CD4-positive, alpha-beta T cell treated with Interleukin-1 beta for 1 hour (primary cell): Measurements from ENCODE around the gene SOX12.
"Not testable (repeated sequence)": the region's sequence is repeated elsewhere in the genome, so short reads cannot be mapped to it uniquely, and the experiment has no call there.

Experiments used
- DNase-seq, 2 donors: peaks; one replicate each; pipeline ENCODE4 v3.0.0-alpha.2; 2020 to 2022

The SOX12 gene

DNA sequence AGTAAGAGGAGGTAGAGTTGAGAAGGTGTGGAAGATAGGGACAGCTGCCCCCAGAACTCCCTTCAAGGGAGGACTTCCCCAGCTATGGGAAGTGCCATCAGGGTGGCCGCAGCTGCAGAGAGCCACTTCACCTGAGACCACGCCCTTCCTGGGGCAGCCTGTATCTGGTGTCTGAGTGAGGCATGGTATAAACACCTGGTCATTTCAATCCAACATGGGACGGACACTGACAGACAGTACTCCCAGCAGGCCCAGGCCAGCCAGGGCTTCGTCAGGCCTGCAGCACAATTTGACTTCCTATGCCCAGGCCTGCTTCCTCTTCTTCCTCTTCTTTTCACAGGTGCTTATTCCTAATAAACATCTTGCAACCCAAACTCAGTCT lies 4.5 kb downstream of the SOX12 start:
- DNase-seq: no peak

DNA sequence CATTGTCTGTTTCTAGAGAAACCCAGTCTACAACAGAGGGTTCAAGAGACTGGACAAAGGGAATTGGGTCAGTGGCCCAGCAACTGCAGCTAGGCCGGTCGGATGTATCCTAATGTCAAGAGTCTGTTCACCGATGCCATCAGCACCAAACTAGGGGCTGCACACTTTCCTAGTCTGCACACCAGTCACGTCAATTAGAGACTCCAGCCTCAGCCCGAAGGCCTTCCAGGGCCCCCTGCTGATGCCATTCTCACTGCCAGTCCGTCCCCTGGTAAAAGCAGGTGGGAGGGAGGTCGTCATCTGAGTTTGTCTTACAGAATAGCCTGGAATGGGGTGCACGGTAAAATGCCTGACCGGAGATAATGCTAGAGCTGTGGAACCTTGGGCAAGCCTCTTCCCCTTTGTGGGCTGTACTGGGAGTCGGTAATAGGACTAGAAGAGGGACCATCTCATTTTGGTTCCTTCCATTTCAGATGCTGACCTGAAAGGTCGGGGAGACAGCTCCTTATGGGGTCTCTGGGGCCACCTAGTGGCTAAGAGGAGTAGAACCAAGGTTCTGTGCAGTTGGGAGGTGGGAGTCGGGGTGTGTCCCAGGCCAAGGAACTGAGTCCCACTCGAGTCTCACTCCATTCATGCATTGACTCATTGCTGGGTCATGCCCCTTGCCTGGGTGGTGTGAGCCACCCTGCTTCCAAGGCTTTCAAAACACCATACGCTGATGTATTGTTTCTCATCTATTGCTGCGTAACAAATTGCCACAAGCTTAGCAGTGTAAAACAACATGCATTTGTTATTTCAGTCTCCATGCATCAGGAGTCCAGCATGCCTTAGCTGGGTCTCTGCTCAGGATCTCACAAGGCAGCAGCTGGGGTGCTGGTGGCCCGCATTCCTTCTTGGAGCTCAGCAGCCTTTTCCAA lies 5.1 kb downstream of the SOX12 start:
- DNase-seq: peak; percentile 70 to 79

DNA sequence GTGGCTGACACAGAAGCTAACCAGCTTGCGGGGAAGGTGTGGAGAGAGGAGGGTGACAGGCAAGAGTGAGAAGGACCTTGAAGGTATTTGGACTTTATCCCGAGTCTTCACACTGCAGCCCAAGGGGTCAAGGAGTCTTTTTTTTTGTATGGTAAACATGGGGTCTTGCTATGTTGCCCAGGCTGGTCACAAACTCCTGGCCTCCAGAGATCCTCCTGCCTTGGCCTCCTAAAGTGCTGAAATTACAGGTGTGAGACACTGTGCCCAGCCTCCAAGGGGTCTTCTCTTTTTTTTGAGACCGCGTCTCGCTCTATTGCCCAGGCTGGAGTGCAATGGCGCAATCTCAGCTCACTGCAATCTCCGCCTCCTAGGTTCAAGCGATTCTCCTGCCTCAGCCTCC lies 9.2 kb downstream of the SOX12 start:
- DNase-seq: no peak

DNA sequence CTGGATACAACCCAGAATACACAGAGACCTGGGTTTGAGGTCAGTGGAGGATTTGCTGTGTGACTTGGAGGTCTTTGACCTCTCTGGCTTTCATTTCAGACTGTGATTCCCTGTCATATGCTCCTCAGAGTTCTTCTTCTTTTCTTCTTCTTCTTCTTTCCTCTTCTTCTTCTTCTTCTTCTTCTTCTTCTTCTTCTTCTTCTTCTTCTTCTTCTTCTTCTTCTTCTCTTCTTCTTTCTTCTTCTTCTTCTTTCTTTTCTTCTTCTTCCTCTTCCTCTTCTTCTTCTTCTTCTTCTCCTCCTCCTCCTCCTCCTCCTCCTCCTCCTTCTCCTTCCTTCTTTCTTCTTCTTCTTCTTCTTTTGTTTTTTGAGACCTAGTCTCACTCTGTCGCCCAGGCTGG lies 10.7 kb downstream of the SOX12 start:
- not testable (repeated sequence) for DNase-seq

DNA sequence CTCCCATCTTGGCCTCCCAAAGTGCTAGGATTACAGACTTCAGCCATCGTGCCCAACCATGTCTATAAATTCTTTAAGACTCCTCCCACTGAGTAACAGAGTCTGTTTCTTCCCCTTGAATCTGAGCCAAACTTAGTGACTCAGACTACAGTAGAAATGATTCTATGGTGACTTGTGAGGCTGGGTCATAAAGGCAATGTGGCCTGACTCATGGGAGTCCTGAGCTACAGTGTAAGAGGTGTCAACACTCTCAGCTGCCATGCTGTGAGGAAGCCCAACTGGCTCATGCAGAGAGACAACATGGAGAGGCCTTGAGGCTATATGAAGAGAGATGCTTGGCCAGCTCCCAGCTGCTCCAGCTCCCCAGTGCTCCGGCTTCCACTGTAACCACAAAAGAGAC lies 16.3 kb downstream of the SOX12 start:
- DNase-seq: no peak

DNA sequence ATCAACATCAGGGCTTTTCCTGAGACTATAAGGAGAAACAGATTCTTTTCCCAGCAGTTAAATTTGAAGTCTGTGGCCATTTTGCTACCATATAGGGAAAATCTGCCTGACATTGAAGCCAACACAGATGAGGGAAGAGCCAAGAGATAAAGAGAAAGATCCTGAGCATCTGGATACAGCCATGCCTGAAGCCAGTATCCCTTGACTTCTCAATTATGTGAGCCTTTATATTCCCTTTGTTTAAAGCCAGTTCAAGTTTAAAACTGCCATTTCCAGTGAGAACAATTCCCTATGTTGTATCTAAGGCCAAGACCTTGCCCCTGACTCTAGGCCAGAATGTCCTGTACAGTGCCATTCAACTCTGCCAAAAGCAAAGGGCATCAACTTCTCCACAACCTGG lies 17.8 kb downstream of the SOX12 start:
- DNase-seq: no peak

DNA sequence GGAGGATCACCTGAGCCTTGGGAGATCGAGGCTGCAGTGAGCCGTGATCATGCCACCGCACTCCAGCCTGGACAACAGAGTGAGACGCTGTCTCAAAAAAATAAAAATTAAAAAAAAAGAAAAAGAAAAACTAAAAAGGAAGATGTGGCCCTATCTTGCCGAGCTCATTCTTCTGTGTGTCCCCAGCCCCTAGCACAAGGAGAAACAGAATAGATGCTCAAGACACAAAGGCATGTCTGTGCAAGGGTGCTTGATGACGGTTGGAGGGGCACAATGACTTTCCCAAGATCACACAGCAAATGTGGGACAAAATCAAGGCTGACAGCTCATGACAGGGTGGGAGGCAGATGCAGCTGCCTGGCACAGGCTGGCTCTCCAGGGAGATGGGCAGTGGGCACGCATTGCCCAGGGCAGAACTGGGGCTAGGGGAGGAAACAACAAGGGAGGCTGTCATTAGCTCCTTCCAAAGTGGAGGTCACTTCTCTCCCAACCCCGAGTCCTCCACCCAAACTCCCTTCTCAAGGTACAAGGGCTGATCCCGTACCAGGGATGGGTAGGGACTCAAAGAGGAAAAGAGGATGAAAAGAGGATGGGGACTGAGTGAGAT lies 20.8 kb downstream of the SOX12 start:
- DNase-seq: no peak

DNA sequence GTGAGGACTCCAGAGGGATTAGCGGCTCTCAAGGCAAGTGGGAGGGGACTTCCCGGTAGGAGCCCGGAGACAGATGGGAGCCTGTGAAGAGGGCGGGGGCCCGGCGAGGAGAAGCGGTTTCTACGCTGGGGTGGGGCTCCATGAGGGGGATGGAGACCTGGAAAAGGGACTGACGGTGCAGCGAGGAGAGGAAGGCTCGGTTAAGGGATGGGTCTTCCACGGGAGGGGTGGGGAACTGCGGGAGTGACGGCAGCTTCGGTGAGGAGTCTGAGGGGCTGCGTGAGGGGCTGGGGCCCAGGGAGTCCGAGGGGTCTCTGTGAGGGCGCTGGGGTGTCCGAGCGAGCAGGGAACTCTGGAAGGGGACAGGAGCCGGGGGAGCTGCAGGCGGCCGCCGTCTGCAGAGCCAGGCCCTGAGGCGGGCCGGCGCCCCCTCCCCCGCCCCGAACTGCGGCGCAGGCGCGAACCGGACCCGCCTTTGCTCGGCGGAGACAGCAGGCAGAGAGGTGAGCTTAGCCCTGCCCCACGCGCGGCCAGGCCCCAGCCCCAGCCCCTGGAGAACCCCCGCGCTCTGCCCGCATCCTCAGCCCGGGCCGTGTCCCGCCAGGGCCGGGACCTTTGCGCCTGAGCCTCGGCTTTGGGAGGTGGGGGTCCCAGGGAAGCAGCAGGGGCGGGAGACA lies 21.4 kb downstream of the SOX12 start, which contains the start of gene NRSN2:
Gene NRSN2, plus strand, starts transcription at position 472 of the 677 bp plus-strand sequence. CDS start 2,533 bp downstream, outside the sequence.
- peak in 1 of 2 donors; percentile 35 for DNase-seq

DNA sequence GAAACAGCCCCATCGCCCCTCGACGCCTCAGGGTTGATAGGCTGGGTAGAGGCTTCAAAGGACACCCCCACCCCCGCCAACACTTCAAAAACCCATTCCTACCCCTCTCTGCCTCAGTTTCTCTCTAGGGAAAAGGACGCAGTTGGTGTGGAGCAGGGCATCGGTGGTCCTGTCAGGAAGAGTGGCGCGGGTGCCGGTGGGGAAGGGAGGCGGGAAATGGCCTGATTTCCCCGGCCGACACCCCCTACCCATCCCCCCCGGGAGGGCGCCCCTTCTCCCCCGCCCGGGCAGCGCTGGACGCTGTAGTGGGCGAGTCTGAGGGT lies 21.9 kb downstream of the SOX12 start:
- no peak for DNase-seq

DNA sequence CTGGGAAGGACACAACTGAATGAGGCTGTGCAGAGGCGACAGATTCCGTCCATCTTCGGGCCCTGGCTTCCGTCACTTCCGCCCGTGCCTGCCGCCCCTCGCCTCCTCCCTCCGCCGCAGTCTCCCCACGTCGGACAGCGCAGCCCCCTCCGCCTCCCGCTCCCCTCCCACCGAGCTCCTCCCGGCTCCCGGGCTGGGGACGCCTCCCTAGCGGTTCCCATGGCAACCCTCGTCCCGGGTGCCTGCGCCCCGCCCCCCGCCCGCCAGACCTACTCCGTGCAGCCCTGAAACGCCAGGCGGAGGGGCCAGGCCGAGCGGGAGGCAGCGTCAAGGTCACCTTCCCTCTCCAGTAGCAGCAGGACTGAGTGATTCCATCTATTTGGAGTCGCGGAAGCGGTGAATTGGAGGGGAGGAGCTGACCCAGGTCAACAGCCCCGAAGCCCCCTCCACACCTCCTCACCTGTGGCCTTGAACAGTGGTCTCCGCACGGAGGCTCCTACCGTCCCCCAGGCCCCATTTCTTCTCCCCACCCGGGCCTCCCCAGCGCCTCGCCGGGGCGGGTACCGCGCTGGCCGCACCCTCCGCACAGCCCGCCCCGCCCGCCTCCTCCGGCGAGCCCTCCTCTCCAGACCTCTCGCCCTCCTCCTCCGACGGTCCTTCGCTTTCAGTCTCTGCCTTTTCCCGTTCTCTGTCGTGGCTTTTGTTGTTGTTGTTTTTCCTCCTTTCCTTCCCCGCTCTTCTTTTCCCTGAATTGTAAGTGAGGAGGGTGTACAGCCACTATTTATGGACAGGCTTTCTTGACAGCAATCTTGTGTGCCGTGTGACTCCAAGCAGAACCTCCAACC lies 22.5 kb downstream of the SOX12 start:
- peak; percentile 68 to 72 for DNase-seq

DNA sequence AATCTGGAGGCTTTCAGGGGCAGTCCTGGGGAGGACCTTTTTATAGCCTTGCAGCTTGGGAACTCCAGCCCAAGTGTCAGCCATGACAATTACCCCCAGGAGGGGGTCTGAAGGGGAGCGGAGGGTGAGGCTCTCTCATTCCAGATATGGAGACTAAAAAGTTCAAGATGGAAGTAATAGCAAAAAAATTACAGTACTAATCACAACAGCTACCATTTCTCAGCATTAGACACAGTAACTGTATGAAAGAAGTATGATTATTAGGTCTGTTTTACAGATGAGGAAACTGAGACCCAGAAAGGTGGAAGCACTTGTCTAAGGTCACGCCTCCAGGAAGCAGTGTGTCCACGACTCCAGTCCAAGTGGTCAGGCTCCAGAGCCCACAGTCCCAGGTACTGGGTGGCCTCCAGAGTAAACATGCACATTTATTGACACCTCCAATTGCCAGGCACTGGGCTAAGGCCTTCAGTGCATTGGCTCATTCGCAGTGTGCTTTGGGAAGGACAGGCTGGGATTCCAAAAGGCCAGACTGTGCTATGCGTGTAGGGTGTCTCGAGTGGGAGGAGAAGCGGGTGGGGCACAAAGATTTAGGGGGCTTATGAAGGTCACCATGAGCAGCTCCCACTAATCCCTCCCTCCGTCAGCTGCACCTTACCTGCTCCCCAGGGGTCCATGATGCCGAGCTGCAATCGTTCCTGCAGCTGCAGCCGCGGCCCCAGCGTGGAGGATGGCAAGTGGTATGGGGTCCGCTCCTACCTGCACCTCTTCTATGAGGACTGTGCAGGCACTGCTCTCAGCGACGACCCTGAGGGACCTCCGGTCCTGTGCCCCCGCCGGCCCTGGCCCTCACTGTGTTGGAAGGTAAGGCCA lies 23.9 kb downstream of the SOX12 start:
- DNase-seq: no peak

DNA sequence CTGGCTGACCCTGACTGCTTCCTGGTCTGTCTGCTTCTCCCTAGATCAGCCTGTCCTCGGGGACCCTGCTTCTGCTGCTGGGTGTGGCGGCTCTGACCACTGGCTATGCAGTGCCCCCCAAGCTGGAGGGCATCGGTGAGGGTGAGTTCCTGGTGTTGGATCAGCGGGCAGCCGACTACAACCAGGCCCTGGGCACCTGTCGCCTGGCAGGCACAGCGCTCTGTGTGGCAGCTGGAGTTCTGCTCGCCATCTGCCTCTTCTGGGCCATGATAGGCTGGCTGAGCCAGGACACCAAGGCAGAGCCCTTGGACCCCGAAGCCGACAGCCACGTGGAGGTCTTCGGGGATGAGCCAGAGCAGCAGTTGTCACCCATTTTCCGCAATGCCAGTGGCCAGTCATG lies 27.8 kb downstream of the SOX12 start:
- DNase-seq: no peak

DNA sequence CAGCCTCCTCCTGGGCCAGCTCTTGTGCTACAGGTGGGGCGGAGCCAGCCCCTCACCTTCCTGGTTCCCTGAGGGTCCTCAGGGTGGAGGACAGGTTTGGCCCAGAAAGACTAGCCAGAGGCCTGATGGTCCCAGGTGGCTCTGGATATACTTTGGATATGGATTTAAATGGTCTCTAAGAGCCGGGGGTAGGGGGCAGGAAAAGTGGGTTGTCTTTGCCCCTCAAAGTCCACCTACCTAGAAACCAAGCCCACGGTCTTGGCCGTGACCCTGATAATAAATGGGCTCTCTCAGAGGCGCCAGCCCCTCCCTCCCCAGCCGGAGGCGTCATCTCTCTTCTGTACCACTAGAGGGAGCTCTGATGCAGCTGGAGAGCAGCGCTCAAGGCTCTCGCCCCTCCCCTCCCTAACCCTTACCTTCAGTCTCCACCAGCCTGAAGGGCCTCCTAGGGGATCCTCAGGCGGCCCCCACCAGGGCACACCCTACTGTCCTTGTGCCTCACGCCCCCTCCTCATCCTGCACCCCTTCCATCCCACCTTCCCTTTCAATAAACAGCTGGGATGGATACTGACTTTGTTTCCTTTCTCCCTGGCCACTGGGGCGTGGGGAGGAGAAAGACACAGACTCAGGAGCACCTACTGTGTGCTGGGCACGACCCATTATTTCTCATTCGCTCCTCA lies 29.1 kb downstream of the SOX12 start:
- DNase-seq: peak; percentile 81 to 86

DNA sequence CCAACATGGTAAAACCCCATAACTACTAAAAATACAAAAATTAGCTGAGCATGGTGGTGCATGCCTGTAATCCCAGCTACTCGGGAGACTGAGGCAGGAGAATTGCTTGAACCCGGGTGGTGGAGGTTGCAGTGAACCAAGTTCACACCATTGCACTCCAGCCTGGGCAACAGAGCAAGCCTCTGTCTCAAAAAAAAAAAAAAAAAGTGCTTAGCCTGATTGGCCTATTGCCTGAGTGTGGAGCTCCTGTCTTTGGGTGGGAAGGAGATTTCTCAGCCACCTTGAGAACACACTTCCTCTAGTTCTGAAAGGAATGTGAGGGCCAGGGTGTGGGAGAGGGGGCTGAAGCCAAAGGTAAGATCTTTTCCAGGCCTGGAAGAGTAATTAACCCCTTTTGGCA lies 30.8 kb downstream of the SOX12 start:
- not testable (repeated sequence) for DNase-seq

DNA sequence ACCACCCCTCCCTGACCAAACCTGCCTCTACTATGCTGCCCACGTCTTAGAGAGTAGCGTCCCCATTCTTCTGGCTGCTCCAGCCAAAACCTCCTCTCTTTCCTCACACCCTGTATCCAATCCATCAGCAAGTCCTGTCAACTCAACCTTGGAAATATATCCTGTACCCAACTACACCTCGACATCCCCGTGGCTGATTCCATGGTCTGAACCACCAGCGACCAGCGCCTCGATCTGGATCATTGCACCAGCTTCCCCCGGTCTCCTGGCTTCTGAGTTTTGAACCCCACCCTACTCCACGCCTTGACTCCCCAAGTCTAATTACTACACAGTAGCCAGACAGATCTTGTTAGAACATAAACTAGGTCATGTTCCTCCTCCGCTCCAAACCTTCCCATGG lies 31.4 kb downstream of the SOX12 start:
- DNase-seq: no peak

DNA sequence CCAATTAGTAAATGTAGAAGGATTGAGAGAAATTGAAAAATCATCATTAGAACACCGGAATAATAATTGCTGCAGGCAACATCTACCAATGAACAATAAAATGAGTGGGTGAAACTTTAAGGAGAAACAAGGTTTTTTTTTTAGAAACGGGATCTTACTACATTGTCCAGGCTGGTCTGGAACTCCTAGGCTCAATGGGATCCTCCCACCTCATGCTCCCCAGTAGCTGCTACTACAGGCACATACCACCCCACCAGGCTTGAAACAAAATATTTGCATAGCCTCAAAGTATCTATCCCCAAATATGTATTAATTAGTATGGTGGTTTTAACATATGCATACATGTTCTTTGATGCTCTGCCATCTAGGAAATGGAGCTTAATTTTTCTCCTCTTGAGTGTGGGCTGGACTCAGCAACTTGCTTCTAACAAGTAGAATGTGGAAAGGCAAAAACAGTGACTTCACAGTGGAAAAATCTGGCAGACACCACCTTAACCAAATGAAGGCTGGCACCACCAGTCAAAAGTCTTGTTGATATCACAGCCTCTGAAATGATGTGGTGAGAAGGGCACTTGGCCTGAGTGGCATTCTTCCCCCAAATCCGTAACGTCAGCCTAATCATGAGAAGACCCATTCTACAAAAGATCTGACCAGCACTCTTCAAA lies 33.7 kb downstream of the SOX12 start:
- no peak for DNase-seq

DNA sequence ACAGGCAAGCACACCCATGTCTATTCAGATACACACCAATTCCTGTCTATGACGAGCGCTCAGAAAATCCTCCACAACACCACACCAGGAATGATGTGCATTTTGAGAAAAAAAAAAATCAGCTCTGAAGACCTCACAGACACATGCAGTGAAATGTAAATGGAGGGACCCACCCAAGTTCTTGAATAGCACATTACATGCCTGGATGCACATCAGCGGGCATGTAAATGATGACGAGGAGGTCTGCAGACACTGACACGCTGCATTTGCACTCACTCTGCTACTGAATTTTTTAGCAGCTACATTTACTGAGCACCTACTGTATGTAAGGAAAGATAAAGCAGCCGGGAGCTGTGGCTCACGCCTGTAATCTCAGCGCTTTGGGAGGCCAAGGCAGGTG lies 36.2 kb downstream of the SOX12 start:
- DNase-seq: no peak

DNA sequence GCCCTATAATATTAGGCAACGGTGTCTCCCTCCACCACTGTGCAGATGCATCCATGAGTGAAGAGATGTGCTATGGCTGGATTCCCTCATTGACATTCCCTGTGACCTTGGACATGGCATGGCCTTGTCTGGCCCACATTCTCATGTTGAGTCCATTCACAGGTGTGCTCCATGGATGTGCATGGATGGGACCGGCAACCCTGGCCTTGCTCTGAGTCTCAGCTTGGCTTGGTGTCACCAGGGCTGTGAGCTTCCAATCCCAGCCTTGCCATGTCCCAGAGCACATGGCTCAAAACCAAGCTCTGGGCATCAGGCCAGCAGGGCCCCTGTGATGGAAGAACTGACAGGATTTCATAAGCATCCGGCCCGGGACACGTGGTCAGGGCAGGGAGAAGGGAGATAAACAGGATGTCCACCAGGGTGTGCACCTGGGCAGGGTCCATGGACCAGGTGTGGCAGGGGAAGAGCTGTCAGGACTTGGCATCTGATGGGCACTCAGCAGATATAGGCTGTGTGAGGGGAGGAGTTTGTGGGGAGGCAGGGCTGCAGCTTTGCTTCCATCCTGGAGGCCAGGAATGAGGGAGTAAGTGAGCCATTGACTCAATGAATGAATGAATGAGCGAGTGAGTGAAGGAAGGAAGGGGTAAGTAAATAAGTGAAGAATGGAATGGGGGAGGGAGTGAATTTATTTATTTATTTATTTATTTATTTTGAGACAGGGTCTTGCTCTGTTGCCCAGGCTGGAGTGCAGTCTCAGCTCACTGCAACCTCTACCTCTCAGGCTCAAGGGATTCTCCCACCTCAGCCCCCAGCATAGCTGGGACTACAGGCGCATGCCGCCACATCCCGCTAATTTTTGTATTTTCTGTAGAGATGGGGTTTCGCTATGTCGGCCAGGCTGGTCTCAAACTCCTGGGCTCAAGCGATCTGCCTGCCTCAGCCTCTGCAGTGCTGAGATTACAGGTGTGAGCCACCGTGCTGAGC lies 37.2 kb downstream of the SOX12 start:
- peak in 1 of 2 donors; percentile 52 for DNase-seq

DNA sequence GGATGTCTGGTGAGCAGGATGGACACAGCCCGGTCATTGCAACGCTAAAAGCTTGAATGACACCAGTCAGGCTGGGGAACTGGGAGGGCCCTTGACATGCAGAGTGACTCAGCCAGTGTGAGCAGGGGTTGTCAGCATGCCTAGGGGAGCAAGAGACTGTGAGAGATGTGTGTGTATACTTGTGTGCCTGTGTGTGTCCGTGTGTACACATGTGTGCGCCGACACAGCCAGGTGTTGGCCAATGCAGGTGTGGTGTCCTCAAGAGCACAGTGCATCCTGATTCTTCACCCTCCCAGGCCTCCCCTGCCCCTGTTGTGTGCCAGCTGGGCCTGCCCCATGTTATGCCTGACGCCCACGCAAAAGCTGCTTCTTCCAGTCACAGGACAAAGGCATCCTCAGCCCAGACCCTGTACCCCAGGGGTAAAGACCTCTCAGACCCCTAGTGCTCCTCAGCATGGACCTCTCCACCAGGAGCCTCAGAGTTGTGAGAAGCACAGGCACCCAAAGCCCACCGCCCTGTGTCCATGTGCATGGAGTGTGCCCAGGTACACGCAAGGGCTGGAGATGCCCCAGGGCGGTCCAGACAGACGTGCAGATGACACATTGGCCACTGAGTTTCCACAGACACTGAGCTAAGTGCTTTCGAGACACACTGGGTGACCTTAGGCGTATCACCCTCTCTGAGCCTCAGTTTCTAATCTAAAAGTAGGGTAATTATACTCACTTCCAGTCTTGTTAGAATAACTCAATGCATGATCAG lies 38.1 kb downstream of the SOX12 start:
- peak in 1 of 2 donors; percentile 17 for DNase-seq
